Measurements from ENCODE around the gene MED17.

Gene MED17

GRCh38 chr11:93819966-93820695, 36.0 kb downstream of the MED17 start:
- no peaks in the 10 kb centered on the region for H3K4me1 Mint-ChIP-seq
- H3K4me3 Mint-ChIP-seq: no peak overlapping the region
- no peaks in the 10 kb centered on the region for H3K9me3 Mint-ChIP-seq
- no peak overlapping the region for H3K27ac Mint-ChIP-seq
- ATAC-seq: no peak
- peaks cover 23% of the 10 kb centered on the region for H3K36me3 Mint-ChIP-seq
- H3K27me3 Mint-ChIP-seq: no peaks in the 10 kb centered on the region

- H3K27ac Mint-ChIP-seq: no peak overlapping the region
- no peak for ATAC-seq
- no peaks in the 10 kb centered on the region for H3K27me3 Mint-ChIP-seq
- H3K9me3 Mint-ChIP-seq: no peaks in the 10 kb centered on the region
- no peaks in the 10 kb centered on the region for H3K4me1 Mint-ChIP-seq
- H3K4me3 Mint-ChIP-seq: no peak overlapping the region
- H3K36me3 Mint-ChIP-seq: peaks cover 17% of the 10 kb centered on the region
Observed at GRCh38 chr11:93820847-93821246, 36.8 kb downstream of the MED17 start.

- no peak overlapping the region for H3K4me3 Mint-ChIP-seq
- peaks cover 14% of the 10 kb centered on the region for H3K36me3 Mint-ChIP-seq
- no peak overlapping the region for H3K27ac Mint-ChIP-seq
- no peaks in the 10 kb centered on the region for H3K9me3 Mint-ChIP-seq
- H3K4me1 Mint-ChIP-seq: no peaks in the 10 kb centered on the region
- no peak for ATAC-seq
- H3K27me3 Mint-ChIP-seq: no peaks in the 10 kb centered on the region
Observed at GRCh38 chr11:93821617-93822016, 37.5 kb downstream of the MED17 start.

- Mint-ChIP-seq H3K27ac (no peak overlapping the region), H3K27me3 (no peaks in the 10 kb centered on the region), H3K4me1 (no peaks in the 10 kb centered on the region), H3K4me3 (no peak overlapping the region), H3K9me3 (no peaks in the 10 kb centered on the region), H3K36me3 (peaks cover 13% of the 10 kb centered on the region)
- ATAC-seq: no peak
Observed at GRCh38 chr11:93822359-93822758, 38.3 kb downstream of the MED17 start.

GRCh38 chr11:93823210-93823609, 39.1 kb downstream of the MED17 start:
- no peaks in the 10 kb centered on the region for H3K9me3 Mint-ChIP-seq
- ATAC-seq: no peak
- H3K36me3 Mint-ChIP-seq: peaks cover 8% of the 10 kb centered on the region
- no peak overlapping the region for H3K4me3 Mint-ChIP-seq
- no peak overlapping the region for H3K27ac Mint-ChIP-seq
- no peaks in the 10 kb centered on the region for H3K4me1 Mint-ChIP-seq
- no peaks in the 10 kb centered on the region for H3K27me3 Mint-ChIP-seq

GRCh38 chr11:93827363-93827762, 43.3 kb downstream of the MED17 start:
- no peak for ATAC-seq
- H3K9me3 Mint-ChIP-seq: no peaks in the 10 kb centered on the region
- peaks cover 15% of the 10 kb centered on the region for H3K27me3 Mint-ChIP-seq
- no peaks in the 10 kb centered on the region for H3K4me1 Mint-ChIP-seq
- H3K27ac Mint-ChIP-seq: no peak overlapping the region
- H3K36me3 Mint-ChIP-seq: no peaks in the 10 kb centered on the region
- H3K4me3 Mint-ChIP-seq: no peak overlapping the region

GRCh38 chr11:93829598-93829997, 45.5 kb downstream of the MED17 start:
- Mint-ChIP-seq H3K36me3 (no peaks in the 10 kb centered on the region), H3K4me3 (no peak overlapping the region), H3K9me3 (no peaks in the 10 kb centered on the region), H3K4me1 (no peaks in the 10 kb centered on the region), H3K27ac (no peak overlapping the region), H3K27me3 (peaks cover 15% of the 10 kb centered on the region)
- ATAC-seq: no peak

GRCh38 chr11:93831343-93832127, 47.5 kb downstream of the MED17 start:
- Mint-ChIP-seq H3K4me1 (no peaks in the 10 kb centered on the region), H3K9me3 (no peaks in the 10 kb centered on the region), H3K27ac (no peak overlapping the region), H3K36me3 (no peaks in the 10 kb centered on the region), H3K27me3 (peaks cover 15% of the 10 kb centered on the region), H3K4me3 (no peak overlapping the region)
- no peak for ATAC-seq

GRCh38 chr11:93832780-93833179, 48.7 kb downstream of the MED17 start:
- Mint-ChIP-seq H3K4me1 (no peaks in the 10 kb centered on the region), H3K9me3 (no peaks in the 10 kb centered on the region), H3K27me3 (peaks cover 15% of the 10 kb centered on the region), H3K4me3 (no peak overlapping the region), H3K27ac (no peak overlapping the region), H3K36me3 (no peaks in the 10 kb centered on the region)
- ATAC-seq: no peak

- no peak for ATAC-seq
- no peaks in the 10 kb centered on the region for H3K27me3 Mint-ChIP-seq
- no peak overlapping the region for H3K27ac Mint-ChIP-seq
- H3K36me3 Mint-ChIP-seq: no peaks in the 10 kb centered on the region
- no peak overlapping the region for H3K4me3 Mint-ChIP-seq
- no peaks in the 10 kb centered on the region for H3K4me1 Mint-ChIP-seq
- H3K9me3 Mint-ChIP-seq: no peaks in the 10 kb centered on the region
Observed at GRCh38 chr11:93838967-93839366, 54.9 kb downstream of the MED17 start.

- H3K27me3 Mint-ChIP-seq: no peaks in the 10 kb centered on the region
- H3K27ac Mint-ChIP-seq: no peak overlapping the region
- no peak overlapping the region for H3K4me3 Mint-ChIP-seq
- no peaks in the 10 kb centered on the region for H3K9me3 Mint-ChIP-seq
- H3K4me1 Mint-ChIP-seq: no peaks in the 10 kb centered on the region
- H3K36me3 Mint-ChIP-seq: no peaks in the 10 kb centered on the region
- no peak for ATAC-seq
Observed at GRCh38 chr11:93840180-93840579, 56.1 kb downstream of the MED17 start.

GRCh38 chr11:93840981-93841380, 56.9 kb downstream of the MED17 start:
- Mint-ChIP-seq H3K36me3 (no peaks in the 10 kb centered on the region), H3K9me3 (no peaks in the 10 kb centered on the region), H3K4me1 (no peaks in the 10 kb centered on the region), H3K27ac (no peak overlapping the region), H3K4me3 (no peak overlapping the region), H3K27me3 (no peaks in the 10 kb centered on the region)
- no peak for ATAC-seq

GRCh38 chr11:93841446-93841845, 57.4 kb downstream of the MED17 start:
- Mint-ChIP-seq H3K27me3 (no peaks in the 10 kb centered on the region), H3K4me3 (no peak overlapping the region), H3K27ac (no peak overlapping the region), H3K36me3 (no peaks in the 10 kb centered on the region), H3K4me1 (no peaks in the 10 kb centered on the region), H3K9me3 (no peaks in the 10 kb centered on the region)
- no peak for ATAC-seq

- H3K9me3 Mint-ChIP-seq: no peaks in the 10 kb centered on the region
- no peak overlapping the region for H3K4me3 Mint-ChIP-seq
- H3K27me3 Mint-ChIP-seq: no peaks in the 10 kb centered on the region
- no peak for ATAC-seq
- no peak overlapping the region for H3K27ac Mint-ChIP-seq
- H3K36me3 Mint-ChIP-seq: no peaks in the 10 kb centered on the region
- H3K4me1 Mint-ChIP-seq: no peaks in the 10 kb centered on the region
Observed at GRCh38 chr11:93842034-93842433, 58.0 kb downstream of the MED17 start.

GRCh38 chr11:93842461-93842860, 58.4 kb downstream of the MED17 start:
- H3K36me3 Mint-ChIP-seq: no peaks in the 10 kb centered on the region
- no peak overlapping the region for H3K4me3 Mint-ChIP-seq
- no peaks in the 10 kb centered on the region for H3K27me3 Mint-ChIP-seq
- H3K27ac Mint-ChIP-seq: no peak overlapping the region
- H3K4me1 Mint-ChIP-seq: no peaks in the 10 kb centered on the region
- no peaks in the 10 kb centered on the region for H3K9me3 Mint-ChIP-seq
- no peak for ATAC-seq

- no peaks in the 10 kb centered on the region for H3K9me3 Mint-ChIP-seq
- H3K27ac Mint-ChIP-seq: no peak overlapping the region
- H3K4me3 Mint-ChIP-seq: no peak overlapping the region
Observed at GRCh38 chr11:93843906-93844305, 59.8 kb downstream of the MED17 start.

More at GRCh38 chr11:93843906-93844305, 59.8 kb downstream of the MED17 start:
- Mint-ChIP-seq H3K4me1 (no peaks in the 10 kb centered on the region), H3K27me3 (peaks cover 10% of the 10 kb centered on the region), H3K36me3 (no peaks in the 10 kb centered on the region)
- ATAC-seq: no peak

Measured in stimulated activated memory B cell treated with anti-CD40 and anti-IgM and Interleukin-4, amounts not matched to agents 10 μg/mL and 1 μg/mL and 100 μg/mL, for 72 hours (primary cell).